ENCODE measurements around the gene HMGCLL1.

HMGCLL1 gene

GRCh38 chr6:55578537-55579363 is at the start of gene HMGCLL1:
Gene HMGCLL1, minus strand, starts transcription at chr6:55579192. Its CDS starts 137 bp downstream, at chr6:55579055.
- H3K4me2 ChIP-seq (ENCODE audit: low read depth, low read length, poor library complexity, severe bottlenecking): no peak within 1 kb of the TSS
- H3K36me3 ChIP-seq (ENCODE audit: insufficient read depth, low read length): no peaks in the 10 kb centered on the region
- no peaks in the 10 kb centered on the region for H3K27me3 ChIP-seq (ENCODE audit: insufficient read depth, low read length, poor library complexity, severe bottlenecking)
- H3K4me3 ChIP-seq (ENCODE audit: low read length, poor library complexity, severe bottlenecking): no peak within 1 kb of the TSS
- TF ChIP-seq EZH2phosphoT487 (IDR thresholded peaks at IDR 0.05; ENCODE audit: borderline replicate concordance) (no peak), CTCF (conservative IDR thresholded peaks at IDR 0.05; ENCODE audit: low read length) (no peak)
- no peaks in the 10 kb centered on the region for H3K9me3 ChIP-seq (ENCODE audit: insufficient read depth, low read depth, low read length)
- no peaks in the 10 kb centered on the region for H3K79me2 ChIP-seq (ENCODE audit: insufficient read depth, low read length)
- no peak within 1 kb of the TSS for H2AFZ ChIP-seq (ENCODE audit: low read length)
- H3K4me1 ChIP-seq (ENCODE audit: insufficient read depth, low read length, poor library complexity, severe bottlenecking): no peaks in the 10 kb centered on the region
- no peak within 1 kb of the TSS for H3K9ac ChIP-seq (ENCODE audit: low read depth, low read length, poor library complexity, severe bottlenecking)
- no peaks in the 10 kb centered on the region for H3K9me2 ChIP-seq (replicated peaks; ENCODE audit: low read depth, low read length)
- H4K20me1 ChIP-seq (ENCODE audit: insufficient read depth, low read length, poor library complexity, severe bottlenecking): no peaks in the 10 kb centered on the region
- H3F3A ChIP-seq (ENCODE audit: low read depth): no peaks in the 10 kb centered on the region

GRCh38 chr6:55621993-55622392 is 43.0 kb upstream of the HMGCLL1 start:
- no peaks in the 10 kb centered on the region for H3K4me1 ChIP-seq (ENCODE audit: insufficient read depth, low read length, poor library complexity, severe bottlenecking)
- H2AFZ ChIP-seq (ENCODE audit: low read length): no peak overlapping the region
- H3K79me2 ChIP-seq (ENCODE audit: insufficient read depth, low read length): no peaks in the 10 kb centered on the region
- no peaks in the 10 kb centered on the region for H4K20me1 ChIP-seq (ENCODE audit: insufficient read depth, low read length, poor library complexity, severe bottlenecking)
- no peaks in the 10 kb centered on the region for H3F3A ChIP-seq (ENCODE audit: low read depth)
- TF ChIP-seq CTCF (conservative IDR thresholded peaks at IDR 0.05; ENCODE audit: low read length): no peak
- TF ChIP-seq EZH2phosphoT487 (IDR thresholded peaks at IDR 0.05; ENCODE audit: borderline replicate concordance): no peak
- H3K9ac ChIP-seq (ENCODE audit: low read depth, low read length, poor library complexity, severe bottlenecking): no peak overlapping the region
- H3K9me2 ChIP-seq (replicated peaks; ENCODE audit: low read depth, low read length): no peaks in the 10 kb centered on the region
- H3K27me3 ChIP-seq (ENCODE audit: insufficient read depth, low read length, poor library complexity, severe bottlenecking): no peaks in the 10 kb centered on the region
- H3K36me3 ChIP-seq (ENCODE audit: insufficient read depth, low read length): no peaks in the 10 kb centered on the region
- no peaks in the 10 kb centered on the region for H3K9me3 ChIP-seq (ENCODE audit: insufficient read depth, low read depth, low read length)
- no peak overlapping the region for H3K4me2 ChIP-seq (ENCODE audit: low read depth, low read length, poor library complexity, severe bottlenecking)
- no peak overlapping the region for H3K4me3 ChIP-seq (ENCODE audit: low read length, poor library complexity, severe bottlenecking)

GRCh38 chr6:55621244-55621643 is 42.3 kb upstream of the HMGCLL1 start:
- no peak overlapping the region for H2AFZ ChIP-seq (ENCODE audit: low read length)
- no peaks in the 10 kb centered on the region for H3F3A ChIP-seq (ENCODE audit: low read depth)
- no peak overlapping the region for H3K9ac ChIP-seq (ENCODE audit: low read depth, low read length, poor library complexity, severe bottlenecking)
- no peak for TF ChIP-seq EZH2phosphoT487 (IDR thresholded peaks at IDR 0.05; ENCODE audit: borderline replicate concordance)
- no peak for TF ChIP-seq CTCF (conservative IDR thresholded peaks at IDR 0.05; ENCODE audit: low read length)
- H3K9me2 ChIP-seq (replicated peaks; ENCODE audit: low read depth, low read length): no peaks in the 10 kb centered on the region
- H3K9me3 ChIP-seq (ENCODE audit: insufficient read depth, low read depth, low read length): no peaks in the 10 kb centered on the region
- no peaks in the 10 kb centered on the region for H3K36me3 ChIP-seq (ENCODE audit: insufficient read depth, low read length)
- H3K4me3 ChIP-seq (ENCODE audit: low read length, poor library complexity, severe bottlenecking): no peak overlapping the region
- no peaks in the 10 kb centered on the region for H4K20me1 ChIP-seq (ENCODE audit: insufficient read depth, low read length, poor library complexity, severe bottlenecking)
- H3K4me1 ChIP-seq (ENCODE audit: insufficient read depth, low read length, poor library complexity, severe bottlenecking): no peaks in the 10 kb centered on the region
- H3K27me3 ChIP-seq (ENCODE audit: insufficient read depth, low read length, poor library complexity, severe bottlenecking): no peaks in the 10 kb centered on the region
- H3K79me2 ChIP-seq (ENCODE audit: insufficient read depth, low read length): no peaks in the 10 kb centered on the region
- H3K4me2 ChIP-seq (ENCODE audit: low read depth, low read length, poor library complexity, severe bottlenecking): no peak overlapping the region

All from Loucy (cell line).